Stimulated activated CD4-positive, alpha-beta T cell treated with anti-CD3 and anti-CD28 coated beads, Interleukin-1b, Interleukin-23, amount 100 ng/mL, for 24 hours (primary cell): ENCODE data around the gene PHACTR3.

Experiments used
- DNase-seq, 4 experiments: peaks; one replicate each; pipeline ENCODE4 v3.0.0-alpha.2; 2020; ENCODE audit warnings: low read depth in 4 of 4, low spot score in 1 of 4

PHACTR3 gene

DNA sequence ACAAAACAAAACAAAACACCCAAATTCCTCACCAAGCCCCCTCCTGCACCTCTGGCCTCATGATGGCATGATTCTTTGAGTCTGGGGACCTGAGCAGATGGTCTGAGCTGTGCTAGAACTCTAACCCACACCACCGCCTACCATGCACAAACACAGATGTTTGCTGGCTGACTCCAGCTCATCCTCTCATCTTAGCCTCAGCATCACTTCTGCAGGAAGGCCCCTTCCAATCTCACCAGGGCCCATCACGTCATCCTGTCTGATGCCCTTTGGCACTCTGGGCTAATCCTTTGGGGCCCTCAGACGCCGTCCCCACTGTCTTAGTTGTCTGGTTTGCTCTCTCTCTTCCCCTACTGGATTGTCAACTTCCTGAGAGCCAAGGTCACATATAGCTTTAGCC, 85.8 kb downstream of the PHACTR3 start:
- DNase-seq: no peak

DNA sequence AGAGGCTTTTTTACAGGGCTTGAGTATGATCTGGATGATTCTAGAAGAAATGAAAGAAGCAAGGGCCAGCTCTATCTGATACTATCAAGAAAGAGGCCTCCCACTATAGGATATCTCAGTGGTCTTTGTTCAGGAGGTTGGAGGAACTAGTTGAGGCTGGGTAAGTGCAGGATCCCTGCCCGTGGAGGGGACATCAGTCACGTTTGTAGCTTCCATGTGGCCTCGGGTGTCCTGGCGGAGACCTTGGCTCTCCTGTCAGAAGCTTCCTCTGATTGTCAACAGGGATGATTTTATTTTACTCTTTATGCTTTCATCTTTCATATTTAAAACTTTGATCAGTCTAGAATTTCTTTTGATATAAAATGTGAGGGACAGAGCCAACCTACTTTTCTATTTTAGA, 86.6 kb downstream of the PHACTR3 start:
- DNase-seq: no peak

DNA sequence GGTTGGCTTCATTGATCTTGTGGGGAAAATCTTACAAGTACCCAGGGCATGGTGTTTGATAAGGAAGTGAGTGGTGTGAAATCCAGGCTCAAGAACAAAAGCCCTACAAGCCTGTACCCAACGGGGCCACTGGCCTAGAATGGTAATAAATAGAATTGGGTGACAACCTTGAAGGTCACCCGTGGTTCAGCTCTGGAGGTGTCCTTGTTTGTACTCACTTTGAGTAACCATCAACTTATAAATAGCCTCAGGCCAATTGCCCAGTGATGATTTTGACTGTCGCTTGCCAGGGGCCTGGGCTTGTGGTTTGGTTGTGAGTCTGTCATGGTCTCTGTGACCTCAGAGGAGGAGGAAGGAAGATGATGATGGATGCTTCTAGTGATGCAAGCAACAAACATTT, 87.8 kb downstream of the PHACTR3 start:
- no peak for DNase-seq

DNA sequence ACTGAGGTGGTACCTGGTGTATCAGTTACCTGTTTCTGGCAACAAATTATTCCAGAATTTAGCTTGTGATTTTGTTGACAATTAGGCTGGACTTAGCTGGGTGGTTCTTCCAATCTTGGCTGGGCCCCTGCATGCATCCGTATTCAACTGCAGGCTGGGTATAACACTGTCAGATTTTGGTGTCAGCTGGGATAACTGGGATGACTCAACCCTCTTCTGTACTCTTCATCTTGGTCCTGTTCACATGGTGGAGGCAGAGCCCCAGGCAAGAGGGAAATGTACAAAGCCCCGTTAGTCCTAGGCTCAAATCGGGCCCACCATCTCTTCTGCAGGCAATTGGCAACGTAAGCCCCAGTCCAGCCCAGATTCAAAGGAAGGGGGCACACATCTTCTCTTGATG, 89.2 kb downstream of the PHACTR3 start:
- DNase-seq: no peak

DNA sequence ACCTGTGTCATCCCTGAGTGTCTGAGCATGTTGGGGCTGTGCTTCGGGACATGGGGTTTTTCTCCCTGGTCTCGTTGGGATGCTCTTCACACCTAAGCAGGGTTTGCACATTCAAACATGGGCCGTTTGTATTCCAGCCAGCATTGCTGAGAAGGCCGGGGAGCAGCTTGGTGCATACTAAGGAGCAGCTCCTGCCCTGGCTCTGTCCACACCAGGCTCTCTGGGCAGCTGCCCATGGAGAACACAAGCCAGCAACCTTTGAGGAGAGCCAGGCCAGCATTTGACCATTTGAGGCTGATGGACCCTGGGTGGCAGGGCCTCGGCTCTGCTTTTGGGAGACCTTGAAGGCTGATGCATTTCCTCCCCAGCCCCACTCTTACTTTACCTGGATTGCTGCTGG, 92.1 kb downstream of the PHACTR3 start:
- DNase-seq: no peak

DNA sequence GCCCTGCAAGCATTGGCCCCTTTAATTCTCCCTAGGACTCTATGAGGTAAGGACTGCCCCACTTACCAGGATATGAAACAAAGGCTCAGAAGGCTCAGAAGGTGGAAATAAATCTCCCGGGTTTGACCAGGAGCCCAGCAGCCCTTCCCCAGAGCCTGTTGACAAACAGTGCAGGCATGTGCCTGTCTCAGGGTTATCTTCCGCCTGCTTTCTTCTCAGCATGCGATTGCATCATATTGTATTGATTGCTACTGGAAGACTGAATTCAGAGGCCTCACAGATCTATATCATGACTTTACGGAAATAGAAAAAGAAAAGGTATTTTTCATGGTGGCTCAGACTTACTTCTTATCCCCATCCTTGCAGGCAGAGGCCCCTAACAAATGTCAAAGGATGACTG, 92.7 kb downstream of the PHACTR3 start:
- no peak for DNase-seq

DNA sequence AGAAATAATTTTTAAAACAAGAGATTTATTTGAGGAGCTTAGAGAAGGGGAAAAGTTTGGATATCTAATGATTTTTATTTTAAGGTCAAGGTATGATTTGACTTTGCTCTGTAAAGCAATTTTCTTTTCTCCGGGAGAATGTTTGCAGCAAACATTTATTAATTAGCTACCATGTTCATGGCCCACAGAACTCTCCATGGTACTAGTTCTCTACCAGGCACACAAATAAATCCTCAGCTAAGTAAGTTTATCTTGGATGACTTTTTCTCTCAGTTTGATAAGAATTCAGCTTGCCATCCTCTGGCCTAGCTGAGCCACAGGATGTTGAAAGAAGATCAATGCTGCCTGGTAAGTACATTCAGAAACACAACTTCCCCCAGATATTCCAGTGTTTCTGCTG, 94.3 kb downstream of the PHACTR3 start:
- DNase-seq: no peak

DNA sequence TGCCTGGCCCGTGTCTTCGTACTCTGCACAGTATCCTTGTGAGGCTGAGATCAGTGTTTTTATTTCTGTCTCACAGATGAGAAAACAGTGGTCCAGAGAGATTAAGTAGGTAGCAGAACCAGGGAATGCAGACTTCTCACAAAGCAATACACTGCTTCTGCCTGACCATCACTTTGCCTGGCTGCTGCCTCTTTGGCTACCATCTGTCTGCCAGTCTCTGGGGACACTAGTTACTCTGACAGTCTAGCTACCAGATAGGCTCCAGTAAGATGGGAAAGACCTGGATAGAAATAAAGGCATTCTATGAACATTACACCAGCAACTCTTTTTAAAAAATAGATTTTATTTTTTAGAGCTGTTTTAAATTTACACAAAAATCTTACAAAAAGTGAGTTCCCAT, 96.9 kb downstream of the PHACTR3 start:
- DNase-seq: no peak

DNA sequence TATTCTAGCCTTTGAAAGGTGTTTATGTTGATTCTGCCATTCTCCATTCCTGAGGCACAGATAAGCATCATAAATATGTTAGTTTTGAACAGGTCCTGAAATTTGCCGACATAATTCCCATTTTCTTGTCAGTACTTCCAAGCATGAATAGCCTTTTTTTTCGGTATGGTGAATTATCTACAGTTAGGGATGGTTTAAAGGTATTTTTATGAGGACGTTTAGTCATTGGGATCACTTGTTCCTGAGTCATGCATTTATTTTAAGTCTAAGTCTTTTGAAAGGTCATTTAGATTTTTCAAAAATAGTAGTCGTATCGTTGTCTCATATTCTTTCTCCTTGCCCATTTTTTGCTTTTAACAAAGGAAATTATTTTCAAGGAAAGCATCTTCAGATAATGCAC, 98.7 kb downstream of the PHACTR3 start:
- no peak for DNase-seq

DNA sequence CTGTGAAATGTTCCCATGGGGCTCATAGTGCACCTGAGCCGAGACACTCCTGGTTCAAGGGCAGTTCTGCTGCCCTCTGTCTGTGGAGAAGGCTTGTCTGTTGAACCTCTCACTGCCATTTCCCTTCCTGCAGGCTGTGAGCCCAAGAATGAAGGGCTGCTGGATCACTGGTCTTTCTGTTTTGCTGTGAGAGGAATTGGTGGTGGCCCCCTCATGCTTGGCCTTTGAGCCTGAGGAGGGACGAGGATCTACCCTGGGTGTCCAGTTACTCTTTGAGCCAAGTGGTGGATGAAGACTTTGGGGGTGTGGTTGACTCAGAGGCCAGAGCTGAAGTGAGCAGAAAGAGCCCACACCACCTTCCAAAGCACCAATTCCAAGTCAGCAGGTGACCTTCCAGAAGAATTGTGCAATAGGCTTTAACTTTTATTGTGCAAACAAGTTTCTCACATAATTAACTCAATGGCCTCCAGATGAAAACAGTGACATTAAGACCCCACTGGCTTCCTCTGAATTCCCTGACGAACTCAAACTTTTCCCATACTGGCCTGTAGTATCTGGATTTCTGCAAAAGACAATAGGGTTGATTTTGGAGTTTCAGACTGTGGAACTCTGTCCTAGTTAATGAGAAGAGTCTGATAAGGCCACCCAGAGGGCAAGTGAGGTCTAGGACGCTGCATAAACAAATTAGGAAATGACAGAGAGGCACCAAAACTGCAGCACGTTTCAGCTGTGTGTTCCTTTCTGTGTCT, 101.5 kb downstream of the PHACTR3 start:
- DNase-seq: no peak

DNA sequence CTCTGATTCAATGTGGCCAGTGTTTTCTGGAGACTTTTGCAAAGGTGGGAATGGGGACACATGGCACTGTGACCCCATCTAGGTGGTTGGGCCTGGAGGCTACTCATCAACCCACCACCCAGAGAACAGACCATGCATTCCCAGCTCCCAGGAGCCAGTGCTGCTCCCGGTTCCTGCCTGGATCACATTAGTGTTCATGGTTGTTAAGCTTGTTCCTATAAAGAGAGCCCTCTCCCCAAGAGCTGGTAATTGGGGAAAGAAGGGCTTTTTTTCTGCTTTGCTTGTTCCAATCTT, 102.0 kb downstream of the PHACTR3 start:
- DNase-seq: no peak

DNA sequence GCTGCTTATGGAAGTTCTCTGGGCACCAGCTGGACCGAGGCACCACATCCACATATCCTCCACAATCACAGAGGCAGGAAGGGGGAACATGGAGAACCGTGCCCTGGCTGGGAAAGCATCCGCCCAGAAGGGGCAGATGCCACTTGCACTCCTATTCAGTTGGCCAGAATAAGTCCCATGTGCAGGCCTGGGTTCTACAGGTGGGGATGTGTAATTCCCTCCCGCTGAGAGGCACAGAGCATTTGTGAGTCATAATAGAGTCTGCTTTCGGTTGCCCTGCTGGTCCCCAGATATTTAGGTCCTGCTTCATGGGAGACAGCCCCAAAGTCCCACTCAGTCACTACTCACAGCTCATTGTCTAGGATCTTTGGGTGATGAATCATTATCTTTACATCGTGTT, 104.0 kb downstream of the PHACTR3 start:
- no peak for DNase-seq

DNA sequence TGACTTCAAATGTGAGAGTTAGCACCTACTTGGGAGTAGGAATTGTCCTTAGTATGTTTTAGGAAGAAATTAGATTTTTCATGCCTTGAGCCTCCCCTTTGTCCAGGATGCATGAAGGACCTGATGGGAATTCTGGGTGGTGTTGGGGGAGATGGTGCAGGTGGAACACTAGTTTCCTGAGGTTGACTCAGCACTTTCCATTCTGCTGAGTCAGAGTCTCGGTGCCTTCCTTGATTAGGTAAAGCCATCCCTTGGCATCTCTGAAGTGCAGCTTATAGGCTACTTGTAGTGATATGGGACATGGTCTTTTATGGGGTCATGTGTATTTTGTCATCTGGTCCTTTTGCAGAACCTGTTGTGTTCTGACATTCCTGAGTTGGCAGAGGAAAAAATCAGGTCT, 105.3 kb downstream of the PHACTR3 start:
- DNase-seq: no peak

DNA sequence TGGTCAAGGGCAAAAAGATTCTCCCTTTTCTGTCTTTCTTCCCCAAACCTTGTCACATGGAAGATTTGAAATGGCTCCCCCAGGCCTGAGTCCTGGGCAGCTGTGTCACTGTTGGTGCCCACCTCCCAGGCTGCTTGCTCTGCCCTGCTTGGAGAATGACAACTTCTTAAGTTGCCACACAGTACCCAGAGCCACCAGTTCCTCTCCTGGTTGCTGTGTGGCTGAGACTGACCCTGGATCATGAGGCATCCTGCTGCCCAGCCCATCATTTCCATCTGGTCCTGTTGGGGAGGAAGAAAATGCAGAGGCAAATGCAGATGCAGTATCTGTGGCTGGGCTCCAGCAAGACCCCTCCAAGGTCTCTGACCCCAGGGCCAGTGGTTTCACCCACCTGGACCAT, 113.7 kb downstream of the PHACTR3 start:
- DNase-seq: no peak

DNA sequence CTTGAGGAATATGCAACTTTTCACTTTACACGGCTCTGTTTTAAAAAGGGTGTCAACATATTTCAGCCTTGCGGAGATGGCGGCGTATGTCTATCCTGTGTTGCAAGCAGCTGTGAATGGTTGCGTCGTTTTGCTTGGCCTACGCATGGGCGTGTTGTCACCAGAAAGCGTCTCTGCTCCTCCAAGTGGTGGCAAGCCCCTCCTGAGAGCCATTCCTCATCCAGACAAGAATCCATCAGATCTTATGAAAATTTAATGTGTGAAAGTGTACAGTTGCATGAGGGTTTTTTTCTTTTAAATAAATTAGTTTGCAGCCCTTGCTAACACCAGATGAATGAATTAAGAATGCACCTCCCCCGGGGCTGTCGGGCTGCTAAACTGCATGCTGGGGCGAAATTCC, 114.4 kb downstream of the PHACTR3 start:
- DNase-seq: no peak

DNA sequence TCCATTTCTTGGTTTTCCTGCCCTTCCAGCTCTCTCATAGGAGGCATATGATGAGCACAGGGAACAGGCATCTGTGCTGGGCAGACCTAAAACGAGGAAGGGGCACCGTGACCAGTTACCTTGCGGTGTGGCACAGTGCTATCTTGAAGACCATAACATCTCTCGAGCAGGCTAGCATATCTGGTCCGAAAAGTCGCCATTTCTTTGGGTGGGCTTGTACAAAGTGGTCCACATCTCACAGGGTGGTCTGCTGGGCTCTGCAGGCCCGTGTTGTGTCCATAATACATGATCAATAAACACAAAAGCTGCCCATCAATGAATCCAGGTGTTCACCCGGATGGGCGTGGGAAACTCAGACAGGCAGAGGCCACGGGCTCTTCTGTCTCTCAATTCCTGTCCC, 115.7 kb downstream of the PHACTR3 start:
- DNase-seq: no peak

DNA sequence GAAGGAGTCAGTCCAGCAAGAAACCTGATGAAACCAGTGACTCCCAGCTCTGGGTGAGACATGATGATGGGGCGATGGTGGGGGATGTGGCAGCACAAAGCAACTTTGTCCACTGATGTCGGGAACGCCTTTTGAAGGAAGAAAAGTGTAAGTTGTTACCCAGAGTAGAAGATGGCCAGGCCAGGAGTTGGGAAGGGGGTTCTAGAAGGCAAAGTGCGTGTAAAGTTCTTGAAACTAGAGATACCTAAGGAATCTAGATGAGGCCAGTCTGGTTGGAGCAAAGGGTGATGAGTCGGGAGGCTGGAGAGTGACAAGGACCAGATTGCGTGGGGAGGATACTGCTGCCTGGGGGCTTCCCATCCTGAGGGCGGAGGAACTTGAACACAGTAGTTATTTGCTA, 117.0 kb downstream of the PHACTR3 start:
- DNase-seq: no peak

DNA sequence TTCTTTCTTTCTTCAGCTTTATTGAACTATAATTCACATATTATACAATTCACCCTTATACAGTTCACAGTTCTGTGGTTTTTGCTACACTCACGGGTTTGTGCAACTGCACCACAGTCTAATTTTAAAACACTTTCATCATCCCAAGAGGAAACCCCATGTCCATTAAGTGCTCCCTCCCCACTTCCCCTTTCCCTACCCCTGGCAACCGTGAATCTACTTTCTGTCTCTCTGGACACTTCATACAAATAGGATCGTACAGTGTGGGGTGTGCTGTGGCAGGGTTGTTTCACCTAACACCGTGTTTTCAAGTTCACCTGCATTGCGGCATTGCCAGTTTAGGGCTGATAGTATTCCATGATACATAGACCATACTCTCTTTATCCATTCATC, 118.8 kb downstream of the PHACTR3 start:
- DNase-seq: no peak

DNA sequence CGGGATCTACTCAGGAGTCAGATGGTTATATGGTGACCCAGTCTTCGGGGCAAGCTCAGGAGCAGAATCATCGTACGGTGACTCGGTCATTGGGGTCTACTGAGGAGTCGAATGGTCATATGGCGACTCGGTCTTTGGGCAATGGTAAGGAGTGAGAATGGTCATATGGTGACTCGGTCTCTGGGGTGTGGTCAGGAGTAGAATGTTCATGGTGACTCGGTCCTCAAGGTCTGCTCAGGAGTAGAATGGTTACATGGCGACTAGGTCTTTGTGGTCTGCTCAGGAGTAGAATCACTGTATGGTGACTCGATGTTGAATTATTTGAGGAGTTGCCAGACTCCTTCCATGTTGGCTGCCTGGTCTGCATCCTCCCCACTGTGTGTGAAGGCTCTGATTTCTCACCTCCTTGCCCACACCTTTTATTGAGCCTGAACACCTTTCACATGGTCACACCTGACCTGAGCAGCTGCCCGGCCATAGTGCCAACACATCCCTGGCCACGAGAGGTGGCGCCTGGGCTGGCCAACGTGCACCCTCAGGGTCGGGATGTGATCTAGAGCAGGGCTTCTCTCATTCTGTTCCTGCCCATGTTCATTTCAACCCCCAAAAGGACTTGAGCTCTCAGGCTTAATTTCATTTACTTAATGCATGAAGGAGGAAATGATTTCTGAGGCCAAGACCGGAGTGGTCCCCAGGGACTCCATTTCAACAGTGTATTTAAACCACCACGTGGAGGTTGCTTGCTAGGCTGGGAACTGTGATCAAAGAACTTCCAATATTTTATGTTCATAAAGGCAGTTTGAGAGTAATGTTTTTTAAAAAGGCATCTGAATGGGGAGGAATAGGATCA, 119.5 kb downstream of the PHACTR3 start:
- DNase-seq: no peak

DNA sequence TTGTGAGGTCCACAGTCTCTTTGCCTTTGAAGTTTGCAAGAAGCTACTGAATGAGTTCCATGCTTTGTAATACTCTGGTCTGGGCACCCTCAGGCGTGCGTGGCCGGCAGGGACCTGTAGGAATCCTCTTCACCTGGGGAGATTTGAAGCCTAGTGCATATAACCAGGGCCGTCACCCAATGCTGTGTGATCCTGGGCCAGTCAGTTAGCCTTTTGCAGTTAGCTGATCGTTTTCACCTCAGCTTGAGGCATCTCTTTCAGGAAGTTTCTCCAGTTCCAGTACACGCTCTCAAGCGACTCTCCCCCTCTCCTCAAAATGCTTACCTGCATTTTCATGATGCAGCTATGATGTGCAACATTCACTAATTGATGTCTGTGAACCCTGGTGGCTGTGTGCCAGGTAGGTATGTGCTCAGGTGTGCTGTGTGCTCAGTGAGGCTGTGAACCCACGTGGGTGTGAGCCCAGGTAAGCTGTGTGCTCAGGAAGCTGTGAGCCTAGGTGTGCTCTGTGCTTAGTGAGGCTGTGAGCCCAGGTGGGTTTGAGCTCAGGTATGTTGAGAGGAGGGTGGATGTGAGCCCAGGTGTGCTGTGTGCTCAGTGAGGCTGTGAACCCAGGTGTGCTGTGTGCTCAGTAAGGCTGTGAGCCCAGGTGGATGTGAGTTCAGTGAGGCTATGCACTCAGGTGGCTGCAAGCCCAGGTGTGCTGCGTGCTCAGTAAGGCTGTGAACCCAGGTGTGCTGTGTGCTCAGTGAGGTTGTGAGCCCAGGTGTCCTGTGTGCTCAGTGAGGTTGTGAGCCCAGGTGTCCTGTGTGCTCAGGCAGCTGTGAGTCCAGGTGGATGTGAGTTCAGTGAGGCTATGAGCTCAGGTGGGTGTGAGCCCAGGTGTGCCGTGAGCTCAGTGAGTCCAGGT, 120.4 kb downstream of the PHACTR3 start:
- no peak for DNase-seq

DNA sequence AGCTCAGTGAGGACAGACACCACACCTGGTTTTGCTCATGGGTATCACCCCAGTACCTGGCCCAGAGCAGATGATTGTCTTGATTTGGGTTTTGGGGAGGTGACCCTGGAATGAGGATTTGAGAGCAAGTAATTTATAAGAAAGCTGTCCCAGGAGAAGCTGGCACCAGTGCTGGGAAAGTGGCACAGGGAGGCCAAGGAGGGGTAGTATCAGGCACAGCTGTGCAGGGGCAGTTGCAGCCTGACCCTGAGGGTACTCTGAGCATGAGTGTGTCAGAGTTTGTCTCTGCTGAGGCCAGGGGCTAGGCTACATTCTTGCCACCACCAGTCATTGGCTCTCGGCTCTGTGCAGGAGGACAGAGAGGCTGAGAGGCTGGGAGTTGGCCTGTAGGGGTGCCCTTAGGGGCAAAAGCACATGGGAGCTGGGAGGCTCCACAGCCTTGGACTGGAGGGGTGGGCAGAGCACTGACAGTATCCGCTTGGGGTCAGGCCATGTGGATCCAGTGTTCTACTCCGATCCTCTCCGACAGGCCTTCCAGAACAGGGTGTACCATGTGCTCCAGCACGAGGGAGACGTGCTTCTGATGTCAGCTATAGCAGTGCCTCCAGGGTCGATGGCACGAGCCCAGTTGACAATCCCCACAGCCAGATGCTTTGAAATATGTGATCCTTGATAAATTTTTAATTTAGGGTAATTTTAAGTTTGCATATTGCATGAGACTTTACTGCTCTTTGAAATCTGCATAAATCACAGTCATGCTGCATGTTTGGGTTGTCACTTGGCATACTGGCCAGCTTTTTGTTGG, 121.3 kb downstream of the PHACTR3 start:
- DNase-seq: no peak
